ENCODE results near the gene OSGIN1.

The OSGIN1 gene

GRCh38 chr16:83952940-83953795, at the start of gene OSGIN1:
Gene OSGIN1 (plus strand): TSS chr16:83953240. CDS start chr16:83957672, 4,432 bp downstream.
- peak; percentile 93 for DNase-seq

DNA sequence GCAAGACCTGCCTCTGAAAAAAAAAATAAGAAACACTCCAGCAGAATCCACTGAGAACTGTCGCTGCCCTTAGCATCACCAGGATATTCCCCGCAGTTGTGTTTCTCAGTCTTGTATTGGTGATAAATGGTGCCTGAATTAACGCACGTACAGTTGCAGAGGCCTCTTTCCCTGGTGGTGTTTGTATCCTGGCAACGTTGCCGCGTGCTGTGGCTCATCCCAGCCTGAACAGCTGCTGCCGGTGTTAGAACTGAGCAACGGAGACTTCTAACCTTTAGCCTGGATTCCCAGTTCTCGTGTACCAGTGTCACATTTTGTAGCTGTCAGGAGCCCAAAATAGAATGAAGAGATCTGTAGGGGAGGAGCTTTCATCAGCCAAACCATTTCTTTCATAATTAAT, 49.3 kb upstream of the OSGIN1 start:
- no peak for DNase-seq

GRCh38 chr16:83906683-83907082, 46.4 kb upstream of the OSGIN1 start:
- DNase-seq: no peak

DNA sequence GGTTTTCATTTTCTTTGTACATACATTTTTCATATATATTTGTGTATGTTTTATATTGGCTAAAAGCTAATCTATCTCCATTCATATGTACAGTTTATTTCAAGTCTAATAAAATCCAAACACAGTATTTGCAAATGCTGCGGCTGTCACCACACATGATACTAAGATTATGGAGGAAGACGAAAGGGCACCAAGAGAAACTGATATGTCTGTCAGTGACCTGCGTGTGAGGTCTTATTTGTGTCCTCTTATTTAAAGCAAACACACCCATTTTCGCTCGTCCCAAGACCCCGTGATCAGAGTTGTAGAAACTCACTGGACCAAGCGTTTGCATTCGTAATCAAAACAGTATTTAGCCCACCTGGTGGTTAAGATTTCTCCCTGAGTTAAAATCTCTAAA, 45.9 kb upstream of the OSGIN1 start:
- DNase-seq: no peak

DNA sequence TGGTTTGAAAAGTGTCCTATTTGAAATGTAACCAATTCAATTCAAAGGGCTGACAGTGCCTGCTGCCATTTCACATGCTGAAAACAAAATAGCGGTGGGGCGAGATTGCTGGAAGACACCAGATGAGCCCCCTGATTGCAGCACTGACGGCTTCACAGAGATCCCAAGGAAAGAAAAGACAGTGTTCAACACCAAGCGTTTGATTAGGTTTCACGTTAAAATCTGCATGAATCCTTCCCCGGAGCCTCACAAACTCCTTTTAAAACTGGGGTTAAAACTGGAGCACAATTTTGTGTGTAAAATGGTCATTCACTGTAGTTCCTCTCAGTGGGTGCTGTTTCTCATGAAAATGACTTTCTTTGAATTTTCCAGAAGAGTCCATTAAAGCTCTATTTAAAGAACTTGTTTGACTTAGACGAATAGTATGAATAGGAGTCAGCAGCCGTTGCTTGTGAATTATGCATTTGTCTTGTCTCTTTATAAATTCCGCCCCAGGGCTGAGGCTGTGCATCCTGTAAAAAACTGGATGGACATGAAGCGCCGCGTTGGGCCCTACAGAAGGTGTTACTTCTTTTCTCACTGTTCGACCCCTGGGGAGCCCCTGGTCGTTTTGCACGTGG, 45.3 kb upstream of the OSGIN1 start:
- no peak for DNase-seq

DNA sequence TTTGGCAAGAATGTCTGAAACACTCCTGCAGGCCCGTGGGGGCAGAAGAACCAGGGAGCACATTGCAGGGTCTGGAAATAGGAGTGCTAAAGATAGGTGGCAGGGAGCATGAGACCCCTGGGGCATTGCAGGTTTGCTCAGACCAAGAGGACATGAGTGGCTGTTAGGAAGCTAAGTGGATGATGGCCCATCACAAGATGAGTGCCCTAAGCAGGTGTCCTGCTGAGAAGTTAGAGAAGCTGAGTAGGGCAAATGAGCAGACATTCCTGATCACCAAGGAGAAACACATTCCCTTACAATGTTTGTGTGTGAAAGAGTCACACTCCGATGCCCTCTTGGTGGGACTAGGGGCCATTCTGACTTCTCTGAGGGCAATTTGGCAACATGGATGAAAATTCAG, 44.2 kb upstream of the OSGIN1 start:
- no peak for DNase-seq

GRCh38 chr16:83911290-83911689, 41.8 kb upstream of the OSGIN1 start:
- DNase-seq: no peak

- DNase-seq: no peak
These were observed 40.4 kb upstream of the OSGIN1 start for GRCh38 chr16:83912519-83913244.

DNA sequence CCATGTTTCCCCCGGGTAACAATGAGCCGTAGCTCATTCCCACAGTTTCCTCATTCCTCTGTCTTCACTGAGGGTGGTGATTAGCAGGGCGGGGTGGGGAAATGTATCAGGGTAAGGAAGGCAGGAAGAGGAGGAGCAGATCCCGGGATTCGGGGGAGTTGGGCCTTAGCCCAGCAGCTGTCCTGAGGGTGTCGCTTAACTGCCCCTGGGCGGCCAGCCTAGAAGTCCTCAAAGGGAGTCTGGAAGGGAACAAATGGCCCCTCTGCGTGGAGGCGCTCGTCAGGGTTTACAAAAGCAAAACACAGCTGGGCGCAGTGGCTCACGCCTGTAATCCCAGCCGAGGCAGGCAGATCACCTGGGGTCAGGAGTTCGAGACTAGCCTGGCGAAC, 39.8 kb upstream of the OSGIN1 start:
- DNase-seq: no peak

DNA sequence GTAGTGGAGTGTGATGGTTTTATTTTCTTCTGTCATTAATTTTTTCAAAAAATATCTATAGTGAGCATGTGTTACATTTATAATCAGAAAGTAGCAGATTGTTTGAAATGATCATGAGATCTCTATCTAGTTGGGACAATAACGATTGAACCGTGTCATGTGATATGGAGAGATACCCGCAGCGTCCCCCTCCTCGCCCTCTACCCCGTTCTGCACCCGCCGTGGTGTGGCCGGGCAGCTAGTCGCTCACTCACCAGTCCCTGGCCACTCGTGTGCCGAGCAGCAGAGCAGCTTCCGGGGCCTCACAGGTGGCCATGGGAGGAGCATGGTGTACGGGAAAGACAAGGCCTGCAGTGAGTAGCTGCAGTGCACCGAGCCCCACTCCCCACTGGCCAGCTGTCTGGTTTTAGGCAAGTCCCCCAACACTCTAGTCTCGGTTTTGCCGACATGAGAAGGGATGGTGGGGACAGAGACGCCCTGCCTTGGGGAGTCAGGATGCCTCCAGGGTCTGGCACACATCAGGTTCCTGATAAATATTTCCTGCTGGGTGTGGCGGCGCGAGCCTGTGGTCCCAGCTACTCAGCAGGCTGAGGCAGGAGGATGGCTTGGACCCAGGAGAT, 38.8 kb upstream of the OSGIN1 start:
- DNase-seq: no peak

GRCh38 chr16:83915081-83915480, 38.0 kb upstream of the OSGIN1 start:
- no peak for DNase-seq

DNA sequence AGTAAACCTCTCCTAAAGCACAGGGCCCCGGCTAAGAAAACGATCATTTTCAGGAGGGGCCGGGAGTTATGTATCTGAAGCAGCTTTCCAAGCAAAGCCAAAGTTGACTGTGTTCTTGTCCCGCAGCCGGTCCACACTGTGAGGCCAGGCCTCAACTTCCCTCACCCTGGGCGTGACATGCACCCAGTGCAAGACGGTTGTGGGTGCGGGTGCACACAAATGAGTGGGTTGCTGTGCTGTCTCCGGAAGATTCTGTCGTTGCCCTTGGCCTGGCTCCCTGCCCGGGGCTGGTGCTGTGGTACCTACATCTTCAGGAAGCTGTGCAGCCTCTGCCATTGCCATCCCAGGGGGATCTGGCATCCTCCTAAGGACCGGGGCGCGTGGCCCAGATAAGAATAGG, 37.5 kb upstream of the OSGIN1 start:
- no peak for DNase-seq

DNA sequence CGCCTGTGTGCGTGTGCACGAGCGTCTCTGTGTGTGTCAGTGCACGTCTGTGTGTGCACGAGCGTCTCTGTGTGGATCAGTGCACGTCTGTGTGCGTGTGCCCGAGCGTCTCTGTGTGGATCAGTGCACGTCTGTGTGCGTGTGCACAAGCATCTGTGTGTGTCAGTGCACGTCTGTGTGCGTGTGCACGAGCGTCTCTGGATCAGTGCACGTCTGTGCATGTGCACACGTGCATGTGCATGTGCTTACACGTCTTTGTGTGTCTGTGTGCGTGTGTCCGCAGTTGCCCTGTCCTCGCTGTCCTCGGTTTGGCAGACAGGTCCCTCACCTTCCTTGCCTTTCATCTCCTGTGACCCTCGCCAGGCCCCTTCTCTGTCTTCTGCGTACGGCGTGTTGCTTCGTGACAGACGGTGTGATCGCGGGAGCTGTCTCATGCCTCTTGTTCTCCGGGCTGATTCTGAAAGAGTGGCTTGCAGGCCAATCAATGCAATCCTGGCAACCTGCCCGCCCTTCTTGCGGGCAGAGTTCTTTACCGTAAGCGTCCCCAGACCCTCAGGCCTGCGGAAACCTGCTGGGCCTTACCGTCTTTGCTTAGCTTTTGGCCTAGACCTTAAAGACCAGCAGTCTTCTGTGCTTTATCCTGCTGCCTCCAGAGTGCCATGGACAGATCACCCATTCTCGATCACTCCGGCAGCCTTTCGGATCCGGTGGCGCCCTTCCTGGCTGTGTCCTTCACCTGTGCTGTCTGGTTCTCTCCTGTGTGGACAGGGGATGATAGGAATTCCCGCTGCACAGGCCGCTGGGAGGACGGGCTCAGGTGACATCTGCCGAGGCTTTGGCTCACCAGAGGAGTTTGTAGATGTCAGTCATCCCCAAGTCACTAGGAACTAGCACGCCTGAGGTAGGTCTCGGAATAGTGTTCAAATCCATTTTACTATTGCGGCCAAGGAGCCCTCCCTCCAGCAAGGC, 35.6 kb upstream of the OSGIN1 start:
- DNase-seq: no peak

DNA sequence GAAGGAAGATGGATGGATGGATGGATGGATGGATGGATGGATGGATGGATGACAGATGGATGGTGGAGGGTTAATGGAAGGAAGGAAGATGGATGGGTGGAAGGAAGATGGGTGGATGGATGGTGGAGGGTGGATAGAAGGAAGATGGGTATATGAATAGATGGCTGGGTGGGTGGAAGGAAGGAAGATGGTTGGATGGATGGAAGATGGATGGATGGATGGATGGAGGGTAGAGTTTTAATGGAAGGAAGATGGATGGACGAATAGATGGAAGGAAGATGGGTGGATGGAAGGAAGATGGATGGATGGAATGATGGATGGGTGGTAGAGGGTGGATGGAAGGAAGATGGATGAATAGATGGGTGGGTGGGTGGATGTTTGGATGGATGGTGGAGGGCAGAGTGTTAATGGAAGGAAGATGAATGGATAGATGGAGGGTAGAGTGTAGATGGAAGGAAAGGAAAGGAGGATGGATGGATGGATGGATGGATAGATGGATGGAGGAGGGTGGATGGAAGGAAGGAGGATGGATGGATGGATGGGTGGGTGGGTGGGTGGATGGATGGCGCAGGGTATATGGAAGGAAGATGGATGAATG, 32.0 kb upstream of the OSGIN1 start:
- DNase-seq: no peak

DNA sequence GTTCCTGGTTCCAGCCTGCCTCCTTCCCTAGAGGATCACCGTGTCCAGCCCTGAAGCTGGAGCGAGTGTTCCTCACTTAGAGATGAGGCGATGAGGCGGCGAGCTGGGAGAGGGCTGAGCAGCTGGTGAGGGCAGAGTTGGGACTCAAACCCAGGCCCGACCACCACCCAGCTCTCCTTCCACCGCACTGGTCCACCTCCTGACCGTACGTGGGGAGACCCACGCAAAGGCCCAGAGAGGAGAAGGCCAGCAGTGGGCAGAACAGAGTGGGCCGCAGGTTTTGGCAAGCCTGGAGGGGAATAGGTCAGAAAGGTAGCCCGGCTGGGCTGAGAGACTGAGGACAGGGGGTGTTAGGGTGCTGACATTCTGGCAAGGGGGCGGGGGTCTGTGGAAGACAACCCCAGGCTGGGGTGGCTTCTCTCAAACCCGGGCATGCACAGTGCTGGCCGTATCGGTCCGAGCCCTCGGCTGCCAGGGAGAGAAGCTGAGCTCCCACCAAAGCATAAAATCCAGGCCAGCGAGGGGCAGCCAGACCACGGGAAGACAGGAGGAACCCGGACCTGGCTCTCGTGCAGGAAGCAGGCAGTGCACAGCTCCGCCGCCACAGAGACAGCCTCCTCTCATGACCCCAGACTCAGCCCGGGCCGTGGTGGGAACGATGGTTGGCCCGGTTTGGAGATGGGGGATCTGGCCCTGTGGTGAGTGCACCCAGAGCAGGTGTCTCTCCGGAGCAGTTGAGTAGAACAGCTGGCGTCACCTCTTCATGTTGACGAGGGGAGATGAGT, 29.3 kb upstream of the OSGIN1 start:
- DNase-seq: no peak

DNA sequence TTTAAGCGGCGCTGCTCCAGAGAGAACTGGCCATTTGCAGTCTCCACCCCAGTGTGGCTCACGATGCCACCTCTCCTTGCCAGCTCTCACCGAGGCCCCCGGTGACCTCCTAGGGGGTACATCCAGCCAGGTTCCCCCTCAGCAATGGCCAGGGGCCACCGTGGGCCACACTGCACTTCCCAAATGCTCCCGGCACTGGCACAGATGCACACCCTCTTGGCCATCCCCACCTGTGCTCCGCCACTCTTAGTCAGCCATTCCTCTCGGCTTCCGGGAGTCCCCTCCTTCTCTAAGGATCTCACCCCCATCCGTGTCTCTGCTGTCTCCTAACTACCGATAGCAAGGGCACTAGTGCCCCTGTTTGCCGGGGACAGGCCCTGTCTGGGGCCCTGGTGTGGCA, 28.4 kb upstream of the OSGIN1 start:
- no peak for DNase-seq

- no peak for DNase-seq
These were observed 27.7 kb upstream of the OSGIN1 start for GRCh38 chr16:83925095-83925905.

DNA sequence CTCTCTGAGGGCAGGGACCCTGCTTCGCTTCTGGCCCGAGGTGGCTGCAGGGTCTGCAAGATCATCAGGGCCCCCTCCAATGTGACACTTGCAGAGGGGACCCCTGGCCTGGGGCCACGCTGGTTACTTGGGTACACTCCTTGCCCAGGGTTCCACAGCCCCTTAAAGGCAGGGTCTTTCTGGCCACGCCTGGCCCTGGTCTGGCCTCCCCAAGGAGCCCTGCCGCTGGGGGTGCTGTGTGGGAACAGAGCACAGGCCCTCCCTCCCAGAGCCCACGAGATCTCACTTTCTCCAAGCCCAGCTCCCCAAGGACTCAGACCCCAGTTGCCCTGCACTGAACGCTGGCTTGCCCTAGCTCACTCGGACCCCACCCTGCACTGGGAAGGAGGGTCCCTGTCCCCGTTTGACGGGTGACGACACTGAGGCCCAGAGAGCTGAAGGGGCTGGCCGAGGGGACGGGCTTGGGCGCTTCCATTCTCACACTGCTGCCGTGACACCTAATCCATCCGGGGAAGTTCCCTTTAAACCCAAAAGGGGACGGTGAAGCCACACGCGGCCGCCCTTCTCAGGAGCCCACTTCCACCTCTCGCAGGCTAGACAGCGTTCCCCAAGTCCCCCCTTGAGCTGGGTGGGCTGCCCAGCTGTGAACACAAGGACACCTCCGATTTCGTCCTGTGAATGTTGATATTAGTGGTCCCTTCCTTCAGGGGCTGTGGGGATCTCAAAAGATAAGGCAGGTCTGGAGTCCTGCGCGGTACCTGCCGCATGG, 26.9 kb upstream of the OSGIN1 start:
- DNase-seq: no peak

DNA sequence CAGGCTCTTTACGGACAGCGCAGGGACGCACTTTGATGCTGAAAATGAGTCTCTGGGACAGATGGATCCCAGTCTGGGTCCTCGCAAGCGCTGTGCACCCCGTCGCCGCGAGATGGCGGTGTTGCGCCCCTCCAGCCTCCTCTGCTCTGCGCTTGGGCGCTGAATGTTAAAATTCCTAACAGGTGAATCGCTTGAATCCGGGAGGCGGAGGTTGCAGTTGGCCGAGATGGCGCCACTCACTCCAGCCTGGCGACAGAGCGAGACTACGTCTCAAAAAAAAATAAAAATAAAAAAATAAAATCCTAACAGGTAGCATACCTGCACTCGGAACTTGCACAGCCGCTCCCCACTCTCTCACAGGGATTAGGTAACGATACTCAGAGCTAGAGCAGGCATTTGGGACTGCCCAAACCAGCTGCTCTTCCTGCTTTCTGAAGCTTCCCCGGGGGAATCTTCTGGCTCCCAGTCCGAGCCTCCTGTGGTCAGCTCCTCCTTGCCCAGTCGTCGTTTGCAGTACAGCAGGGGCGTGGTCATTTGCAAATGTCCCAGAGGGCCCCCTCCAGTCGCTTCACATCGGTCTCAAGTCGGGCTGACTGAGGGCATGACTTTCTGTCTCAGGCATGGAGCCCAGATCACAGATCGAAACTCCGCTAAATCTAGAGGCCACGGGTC, 26.2 kb upstream of the OSGIN1 start:
- DNase-seq: peak; percentile 43
